ENCODE measurements around the gene TMCC1.

DNA sequence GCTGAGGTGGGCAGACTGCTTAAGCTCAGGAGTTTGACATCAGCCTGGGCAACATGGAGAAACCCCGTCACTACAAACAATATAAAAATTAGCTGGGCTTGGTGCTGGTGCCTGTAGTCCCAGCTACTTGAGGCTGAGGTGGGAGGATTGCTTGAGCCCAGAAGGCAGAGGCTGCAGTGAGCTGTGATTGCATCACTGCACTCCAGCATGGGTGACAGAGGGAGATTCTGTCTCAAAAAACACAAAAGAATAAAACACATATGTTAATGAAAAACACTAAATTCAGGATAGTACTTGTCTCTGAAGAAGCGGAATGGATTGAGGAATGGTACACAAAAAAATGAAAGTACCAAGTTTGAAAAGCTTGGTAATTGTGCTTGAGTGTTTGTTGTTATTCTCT, 159.1 kb downstream of the TMCC1 start:
- TF ChIP-seq, protein P1, sequence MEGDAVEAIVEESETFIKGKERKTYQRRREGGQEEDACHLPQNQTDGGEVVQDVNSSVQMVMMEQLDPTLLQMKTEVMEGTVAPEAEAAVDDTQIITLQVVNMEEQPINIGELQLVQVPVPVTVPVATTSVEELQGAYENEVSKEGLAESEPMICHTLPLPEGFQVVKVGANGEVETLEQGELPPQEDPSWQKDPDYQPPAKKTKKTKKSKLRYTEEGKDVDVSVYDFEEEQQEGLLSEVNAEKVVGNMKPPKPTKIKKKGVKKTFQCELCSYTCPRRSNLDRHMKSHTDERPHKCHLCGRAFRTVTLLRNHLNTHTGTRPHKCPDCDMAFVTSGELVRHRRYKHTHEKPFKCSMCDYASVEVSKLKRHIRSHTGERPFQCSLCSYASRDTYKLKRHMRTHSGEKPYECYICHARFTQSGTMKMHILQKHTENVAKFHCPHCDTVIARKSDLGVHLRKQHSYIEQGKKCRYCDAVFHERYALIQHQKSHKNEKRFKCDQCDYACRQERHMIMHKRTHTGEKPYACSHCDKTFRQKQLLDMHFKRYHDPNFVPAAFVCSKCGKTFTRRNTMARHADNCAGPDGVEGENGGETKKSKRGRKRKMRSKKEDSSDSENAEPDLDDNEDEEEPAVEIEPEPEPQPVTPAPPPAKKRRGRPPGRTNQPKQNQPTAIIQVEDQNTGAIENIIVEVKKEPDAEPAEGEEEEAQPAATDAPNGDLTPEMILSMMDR (IDR thresholded peaks at IDR 0.05), result no peak
- TF ChIP-seq EP300 (IDR thresholded peaks at IDR 0.05) (no peak), POLR2A (IDR thresholded peaks at IDR 0.05) (no peak)
